RPMI8226 (cell line): ENCODE measurements around the gene DNAJB9.
"Not testable (repeated sequence)": the region's sequence is repeated elsewhere in the genome, so short reads cannot be mapped to it uniquely, and the experiment has no call there.

Experiments used
- DNase-seq: peaks from one replicate; pipeline ENCODE4 v3.0.0-alpha.2; 2015

Gene DNAJB9

GRCh38 chr7:108569381-108570145 lies at the start of gene DNAJB9, which contains the start of gene THAP5:
TSS of gene DNAJB9 (plus strand) at chr7:108569874. CDS start at chr7:108571727, 1,853 bp downstream.
TSS of gene THAP5 (minus strand) at chr7:108569706. CDS start at chr7:108569569, 137 bp downstream.
- peak; percentile 100 for DNase-seq

- DNase-seq: no peak
These were observed 46.9 kb upstream of the DNAJB9 start for GRCh38 chr7:108522780-108523179.

GRCh38 chr7:108525327-108525984 lies 44.2 kb upstream of the DNAJB9 start:
- no peak for DNase-seq

- DNase-seq: peak; percentile 100
These were observed 43.5 kb upstream of the DNAJB9 start, which contains the start of gene PNPLA8 for GRCh38 chr7:108525985-108526767. TSS of gene PNPLA8 (minus strand) at chr7:108526135. CDS start at chr7:108515491, 10,644 bp downstream.

GRCh38 chr7:108526768-108527017 lies 43.0 kb upstream of the DNAJB9 start:
- DNase-seq: no peak

- DNase-seq: no peak
These were observed 41.4 kb upstream of the DNAJB9 start for GRCh38 chr7:108528183-108528712.

GRCh38 chr7:108529341-108529740 lies 40.3 kb upstream of the DNAJB9 start:
- DNase-seq: peak; percentile 21

- no peak for DNase-seq
These were observed 36.0 kb upstream of the DNAJB9 start for GRCh38 chr7:108533712-108534111.

- DNase-seq: no peak
These were observed 34.4 kb upstream of the DNAJB9 start for GRCh38 chr7:108535257-108535656.

- DNase-seq: no peak
These were observed 33.9 kb upstream of the DNAJB9 start for GRCh38 chr7:108535744-108536143.

- no peak for DNase-seq
These were observed 32.4 kb upstream of the DNAJB9 start for GRCh38 chr7:108537229-108537628.

- DNase-seq: not testable (repeated sequence)
These were observed 31.4 kb upstream of the DNAJB9 start for GRCh38 chr7:108538236-108538635.

GRCh38 chr7:108538685-108539084 lies 31.0 kb upstream of the DNAJB9 start:
- not testable (repeated sequence) for DNase-seq

GRCh38 chr7:108541478-108541877 lies 28.2 kb upstream of the DNAJB9 start:
- no peak for DNase-seq

- not testable (repeated sequence) for DNase-seq
These were observed 21.4 kb upstream of the DNAJB9 start for GRCh38 chr7:108548141-108548896.

GRCh38 chr7:108556665-108557064 lies 13.0 kb upstream of the DNAJB9 start:
- DNase-seq: not testable (repeated sequence)

GRCh38 chr7:108557191-108557590 lies 12.5 kb upstream of the DNAJB9 start:
- no peak for DNase-seq

- no peak for DNase-seq
These were observed 12.1 kb upstream of the DNAJB9 start for GRCh38 chr7:108557617-108558016.

GRCh38 chr7:108559253-108559652 lies 10.4 kb upstream of the DNAJB9 start:
- DNase-seq: no peak

- no peak for DNase-seq
These were observed 8.5 kb upstream of the DNAJB9 start for GRCh38 chr7:108561047-108561619.

- no peak for DNase-seq
These were observed 3.7 kb upstream of the DNAJB9 start for GRCh38 chr7:108565987-108566386.

GRCh38 chr7:108568801-108569380 lies 783 bp upstream of the DNAJB9 start:
- DNase-seq: no peak
